ENCODE data around the gene TUBA1A.
"Not testable (repeated sequence)": the region's sequence is repeated elsewhere in the genome, so short reads cannot be mapped to it uniquely, and the experiment has no call there.

TUBA1A gene

GRCh38 chr12:49137476-49137875, 51.4 kb downstream of the TUBA1A start:
- no peak for TF ChIP-seq CTCF (IDR thresholded peaks at IDR 0.05; ENCODE audit: low read depth, low read length)
- no peaks in the 10 kb centered on the region for H3K27me3 ChIP-seq

GRCh38 chr12:49136997-49137396, 51.9 kb downstream of the TUBA1A start:
- not testable (repeated sequence) for H3K9me3 ChIP-seq, H3K4me1 ChIP-seq, DNase-seq

More at GRCh38 chr12:49137476-49137875, 51.4 kb downstream of the TUBA1A start:
- Histone ChIP-seq H3K9me3 (no peaks in the 10 kb centered on the region), H3K4me1 (no peaks in the 10 kb centered on the region; the same call in 1 of the 2 replicates), H3K36me3 (no peaks in the 10 kb centered on the region), H3K4me3 (ENCODE audit: low read depth, low read length) (no peak overlapping the region)
- DNase-seq: no peak

More at GRCh38 chr12:49136997-49137396, 51.9 kb downstream of the TUBA1A start:
- H3K27me3 ChIP-seq; H3K4me3 ChIP-seq (ENCODE audit: low read depth, low read length); H3K36me3 ChIP-seq: not testable (repeated sequence)
